Parathyroid adenoma (tissue), 2 donors: ENCODE data around the gene SLC44A3.

ENCODE experiments used
- H2AFZ ChIP-seq: fragments of 300-600 bp; sonication (generic); one replicate; pipeline ENCODE4 v1.7.0; 2017; ENCODE audit warnings: antibody characterized with exemption, mild to moderate bottlenecking
- H3K27ac ChIP-seq: fragments of 300-600 bp; sonication (generic); one replicate; pipeline ENCODE4 v1.7.0; 2017
- H3K27me3 ChIP-seq: fragments of 300-600 bp; sonication (generic); one replicate; pipeline ENCODE4 v1.7.0; 2017; ENCODE audit warnings: low read length; ENCODE audit not compliant: control insufficient read depth, insufficient read depth
- H3K36me3 ChIP-seq: fragments of 300-600 bp; sonication (generic); one replicate; pipeline ENCODE4 v1.7.0; 2017; ENCODE audit warnings: low read length; ENCODE audit not compliant: control insufficient read depth, insufficient read depth
- H3K4me1 ChIP-seq: fragments of 300-600 bp; sonication (generic); one replicate; pipeline ENCODE4 v1.7.0; 2017; ENCODE audit warnings: control low read depth
- H3K4me2 ChIP-seq: fragments of 300-600 bp; sonication (generic); one replicate; pipeline ENCODE4 v1.7.0; 2017; ENCODE audit warnings: low read length
- H3K4me3 ChIP-seq: fragments of 300-600 bp; sonication (generic); one replicate; pipeline ENCODE4 v1.7.0; 2017; ENCODE audit warnings: low read depth, low read length
- H3K79me2 ChIP-seq: fragments of 300-600 bp; sonication (generic); one replicate; pipeline ENCODE4 v1.7.0; 2017; ENCODE audit warnings: control low read depth
- H3K9ac ChIP-seq: fragments of 300-600 bp; sonication (generic); one replicate; pipeline ENCODE4 v1.7.0; 2017; ENCODE audit warnings: mild to moderate bottlenecking
- H3K9me3 ChIP-seq: fragments of 300-600 bp; sonication (generic); one replicate; pipeline ENCODE4 v1.7.0; 2017; ENCODE audit warnings: low read length; ENCODE audit not compliant: control insufficient read depth
- TF ChIP-seq, protein P1 (sequence below): fragments of 300-600 bp; sonication (generic); IDR thresholded peaks from one replicate; pipeline ENCODE4 v1.7.0; 2017; ENCODE audit warnings: antibody characterized with exemption, mild to moderate bottlenecking
- donor health status: primary hyperparathyroidism.

The SLC44A3 gene

DNA sequence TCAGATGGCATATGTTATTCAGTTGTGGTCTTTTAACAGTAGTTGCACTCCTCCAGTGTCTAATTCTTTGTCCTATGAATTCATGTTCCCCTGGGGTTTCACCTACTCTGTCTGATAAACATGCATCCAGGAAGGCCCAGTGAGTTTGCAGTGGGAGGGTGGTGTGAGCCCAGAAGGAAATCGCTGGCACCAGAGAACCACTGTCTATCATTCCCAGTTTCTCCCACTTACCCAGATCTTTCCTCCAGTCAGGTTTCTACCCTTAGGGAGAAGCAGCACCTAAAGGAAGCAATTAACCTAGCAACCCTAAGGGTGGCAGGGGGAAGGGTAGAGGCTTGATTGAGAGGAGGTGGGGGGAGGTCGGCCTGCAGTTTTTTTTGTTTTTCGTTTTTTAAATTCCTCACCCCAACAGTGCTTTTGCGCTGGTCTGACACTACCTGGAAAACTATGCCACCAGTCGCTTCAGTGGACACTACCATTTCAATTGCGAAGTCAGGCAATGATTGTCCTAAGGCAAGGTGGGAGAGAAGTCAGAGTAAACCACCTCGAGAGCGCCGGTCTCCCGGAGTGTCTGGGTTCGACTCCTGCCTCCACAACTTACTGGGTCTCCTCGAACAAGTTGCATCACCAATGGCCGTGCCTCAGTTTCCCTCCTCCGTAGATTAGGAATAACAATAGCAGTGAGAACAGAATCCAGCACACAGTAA lies 766 bp upstream of the SLC44A3 start:
- TF ChIP-seq, protein P1, sequence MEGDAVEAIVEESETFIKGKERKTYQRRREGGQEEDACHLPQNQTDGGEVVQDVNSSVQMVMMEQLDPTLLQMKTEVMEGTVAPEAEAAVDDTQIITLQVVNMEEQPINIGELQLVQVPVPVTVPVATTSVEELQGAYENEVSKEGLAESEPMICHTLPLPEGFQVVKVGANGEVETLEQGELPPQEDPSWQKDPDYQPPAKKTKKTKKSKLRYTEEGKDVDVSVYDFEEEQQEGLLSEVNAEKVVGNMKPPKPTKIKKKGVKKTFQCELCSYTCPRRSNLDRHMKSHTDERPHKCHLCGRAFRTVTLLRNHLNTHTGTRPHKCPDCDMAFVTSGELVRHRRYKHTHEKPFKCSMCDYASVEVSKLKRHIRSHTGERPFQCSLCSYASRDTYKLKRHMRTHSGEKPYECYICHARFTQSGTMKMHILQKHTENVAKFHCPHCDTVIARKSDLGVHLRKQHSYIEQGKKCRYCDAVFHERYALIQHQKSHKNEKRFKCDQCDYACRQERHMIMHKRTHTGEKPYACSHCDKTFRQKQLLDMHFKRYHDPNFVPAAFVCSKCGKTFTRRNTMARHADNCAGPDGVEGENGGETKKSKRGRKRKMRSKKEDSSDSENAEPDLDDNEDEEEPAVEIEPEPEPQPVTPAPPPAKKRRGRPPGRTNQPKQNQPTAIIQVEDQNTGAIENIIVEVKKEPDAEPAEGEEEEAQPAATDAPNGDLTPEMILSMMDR, result no peak
- Histone ChIP-seq H3K9me3 (no peaks in the 10 kb centered on the region), H3K27me3 (no peaks in the 10 kb centered on the region), H3K79me2 (no peaks in the 10 kb centered on the region), H3K4me3 (peak overlapping the region; percentile 66), H3K27ac (no peak overlapping the region), H3K9ac (no peak overlapping the region), H3K4me1 (no peaks in the 10 kb centered on the region), H3K4me2 (peak overlapping the region; percentile 98), H2AFZ (peak overlapping the region; percentile 91), H3K36me3 (no peaks in the 10 kb centered on the region)

DNA sequence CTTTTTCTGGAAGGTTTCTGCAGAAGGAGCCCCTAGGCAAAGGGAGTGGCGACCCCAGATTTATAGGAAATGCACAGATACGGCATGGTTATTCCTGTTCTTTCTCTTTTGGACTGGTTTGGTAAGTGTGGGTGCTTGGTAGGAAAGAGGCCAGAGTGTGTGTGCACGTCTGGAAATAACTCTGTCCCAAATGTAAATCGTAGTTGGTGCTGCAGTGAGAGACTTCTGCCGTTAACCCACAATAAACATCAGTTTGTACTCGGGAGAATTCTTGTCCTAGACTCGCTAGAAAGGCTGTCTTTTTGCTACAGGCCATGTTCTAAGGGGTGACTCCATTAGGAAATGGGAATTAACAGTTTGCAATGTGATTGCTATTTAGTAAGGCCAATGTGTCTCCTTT lies 779 bp downstream of the SLC44A3 start:
- H3K79me2 ChIP-seq, result no peaks in the 10 kb centered on the region
- H3K36me3 ChIP-seq, result no peaks in the 10 kb centered on the region
- H3K4me1 ChIP-seq, result no peaks in the 10 kb centered on the region
- peak overlapping the region; percentile 98 for H3K4me2 ChIP-seq
- TF ChIP-seq, protein P1, result no peak
- no peaks in the 10 kb centered on the region for H3K9me3 ChIP-seq
- no peak overlapping the region for H3K27ac ChIP-seq
- H3K27me3 ChIP-seq, result no peaks in the 10 kb centered on the region
- no peak overlapping the region for H3K9ac ChIP-seq
- peak overlapping the region; percentile 78 for H2AFZ ChIP-seq
- peak overlapping the region; percentile 66 for H3K4me3 ChIP-seq

DNA sequence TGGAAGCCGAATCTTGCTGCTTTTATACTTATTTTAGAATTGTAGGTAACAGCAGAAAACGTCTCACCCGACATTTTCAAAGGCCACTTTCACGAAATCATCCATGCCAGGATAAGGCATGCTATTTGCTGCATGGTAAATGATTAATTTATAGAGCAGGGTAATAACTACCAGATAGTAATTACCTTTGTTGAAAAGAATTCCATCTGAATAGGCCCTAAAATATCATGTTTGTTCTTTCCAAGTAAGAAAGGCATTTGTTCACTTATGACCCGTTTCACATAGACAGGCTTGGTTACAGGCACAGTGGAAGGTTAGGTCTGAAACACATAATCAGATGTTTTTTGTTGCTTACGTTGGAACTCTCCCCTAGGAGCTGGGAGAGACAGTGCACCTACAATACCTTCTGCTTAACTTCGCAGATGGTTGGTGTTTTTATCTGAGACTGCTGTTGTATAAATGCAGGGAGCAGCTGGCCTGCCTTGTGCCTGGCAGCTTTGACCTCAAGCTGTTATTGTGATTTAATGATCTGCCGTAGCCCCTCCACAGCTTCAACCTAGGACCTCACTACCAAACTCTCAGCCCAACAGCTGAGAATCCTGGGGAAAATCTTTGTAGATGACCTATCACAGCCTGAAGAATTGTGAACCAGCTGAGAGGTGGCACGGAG lies 1.6 kb downstream of the SLC44A3 start:
- Histone ChIP-seq H3K9me3 (no peaks in the 10 kb centered on the region), H3K36me3 (no peaks in the 10 kb centered on the region), H3K79me2 (no peaks in the 10 kb centered on the region), H3K4me1 (no peaks in the 10 kb centered on the region), H3K9ac (no peak overlapping the region), H2AFZ (no peak overlapping the region), H3K4me2 (no peak overlapping the region), H3K27me3 (no peaks in the 10 kb centered on the region), H3K27ac (no peak overlapping the region), H3K4me3 (no peak overlapping the region)
- TF ChIP-seq, protein P1, result no peak

DNA sequence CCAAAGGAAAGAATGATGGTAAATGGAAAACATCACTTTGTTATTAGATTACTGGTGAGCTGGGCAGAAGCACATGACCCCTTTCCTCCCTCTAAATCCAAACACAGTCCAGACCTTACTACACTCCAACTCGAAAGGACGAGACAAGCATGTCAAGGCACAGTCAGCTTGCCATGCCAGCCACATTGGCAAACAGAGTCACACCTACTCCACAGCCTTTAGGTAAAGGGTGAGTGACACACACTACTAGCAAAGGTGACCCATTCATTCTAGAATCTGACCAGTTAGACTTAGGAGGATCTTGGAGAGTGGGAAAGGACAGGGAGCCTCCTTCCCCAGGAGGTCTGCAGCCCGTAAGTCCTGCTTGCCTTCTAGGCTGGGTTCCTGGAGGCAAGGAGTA lies 3.0 kb downstream of the SLC44A3 start:
- Histone ChIP-seq H3K27me3 (no peaks in the 10 kb centered on the region), H3K9me3 (no peaks in the 10 kb centered on the region), H2AFZ (no peak overlapping the region), H3K79me2 (no peaks in the 10 kb centered on the region), H3K27ac (no peak overlapping the region), H3K36me3 (no peaks in the 10 kb centered on the region), H3K9ac (no peak overlapping the region), H3K4me1 (no peaks in the 10 kb centered on the region), H3K4me2 (no peak overlapping the region), H3K4me3 (no peak overlapping the region)
- TF ChIP-seq, protein P1, result no peak
